ENCODE data around the gene FMN1.

- TF ChIP-seq CTCF (IDR thresholded peaks at IDR 0.05 in 8 of 11, conservative IDR thresholded peaks at IDR 0.05 in 3 of 11) (no peak), POLR2A (IDR thresholded peaks at IDR 0.05) (no peak), POLR2AphosphoS5 (IDR thresholded peaks at IDR 0.05) (no peak)
These were observed 62.3 kb downstream of the FMN1 start for GRCh38 chr15:33132233-33132580.
